Coronary artery (tissue), 2 donors: ENCODE measurements around the gene TMC8.
"Not testable (repeated sequence)": the region's sequence is repeated elsewhere in the genome, so short reads cannot be mapped to it uniquely, and the experiment has no call there.

Experiments
- DNase-seq: peaks from one replicate; pipeline ENCODE4 v3.0.0-alpha.2; 2017; ENCODE audit warnings: low spot score
- H3K27ac ChIP-seq, 2 donors: fragments of 200-600 bp; sonication (generic); one replicate each; pipeline ENCODE4 v1.5.1; 2016 to 2019
- H3K4me3 ChIP-seq: fragments of 200-600 bp; sonication (generic); 2 replicates; pipeline ENCODE4 v1.5.1; 2016; ENCODE audit warnings: mild to moderate bottlenecking, moderate library complexity
- CTCF ChIP-seq: fragments of 200-600 bp; sonication (generic); IDR thresholded peaks from one replicate; pipeline ENCODE4 v1.5.1; 2019; ENCODE audit warnings: antibody characterized with exemption

TMC8 gene

GRCh38 chr17:78130437-78131101 is at the start of gene TMC8:
Gene TMC8 (plus strand): TSS chr17:78130771. CDS start chr17:78131589, 818 bp downstream.
- Histone ChIP-seq H3K27ac (peak within 1 kb of the TSS; percentile 15 to 81), H3K4me3 (peak within 1 kb of the TSS; percentile 59)
- TF ChIP-seq CTCF, result no peak
- no peak for DNase-seq

GRCh38 chr17:78081551-78081950 is 49.0 kb upstream of the TMC8 start:
- TF ChIP-seq CTCF, result no peak
- no peak overlapping the region for H3K27ac ChIP-seq

GRCh38 chr17:78082355-78082872 is 48.2 kb upstream of the TMC8 start:
- H3K27ac ChIP-seq, H3K4me3 ChIP-seq, DNase-seq: not testable (repeated sequence)

More at GRCh38 chr17:78081551-78081950, 49.0 kb upstream of the TMC8 start:
- no peak overlapping the region for H3K4me3 ChIP-seq
- DNase-seq, result no peak

GRCh38 chr17:78082988-78083387 is 47.6 kb upstream of the TMC8 start:
- H3K27ac ChIP-seq, result no peak overlapping the region
- DNase-seq, result no peak

GRCh38 chr17:78086740-78087139 is 43.8 kb upstream of the TMC8 start:
- TF ChIP-seq CTCF, result no peak
- Histone ChIP-seq H3K27ac (no peak overlapping the region), H3K4me3 (no peak overlapping the region)
- DNase-seq, result no peak

More at GRCh38 chr17:78082988-78083387, 47.6 kb upstream of the TMC8 start:
- H3K4me3 ChIP-seq, result no peak overlapping the region
- no peak for TF ChIP-seq CTCF

- Histone ChIP-seq H3K27ac (no peak overlapping the region), H3K4me3 (no peak overlapping the region)
- DNase-seq, result no peak
- TF ChIP-seq CTCF, result no peak
These were observed 42.0 kb upstream of the TMC8 start for GRCh38 chr17:78088529-78088928.

- no peak for TF ChIP-seq CTCF
- Histone ChIP-seq H3K27ac (no peak overlapping the region), H3K4me3 (no peak overlapping the region)
- DNase-seq, result no peak
These were observed 40.8 kb upstream of the TMC8 start for GRCh38 chr17:78089576-78090281.
